ENCODE data around the gene USP53.

DNA sequence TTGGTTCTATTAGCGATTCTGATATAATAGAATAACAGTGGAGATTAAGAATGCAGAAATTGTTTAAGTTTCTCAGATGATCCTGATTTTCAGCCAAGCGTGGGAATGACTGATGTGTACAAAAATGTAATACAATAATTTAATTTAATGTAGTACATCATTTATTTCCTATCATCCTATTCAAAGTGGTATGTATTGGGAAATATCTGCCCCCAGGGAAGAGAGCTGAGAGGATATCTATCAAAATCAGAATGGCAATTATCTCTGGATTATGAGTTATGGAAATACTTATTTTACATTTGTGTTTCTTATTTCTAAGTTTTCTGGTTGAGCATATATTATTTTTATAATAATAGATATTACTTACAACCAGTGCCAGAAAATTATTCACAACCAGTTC is 105.5 kb downstream of the USP53 start:
- TF ChIP-seq POLR2AphosphoS5 (IDR thresholded peaks at IDR 0.05; ENCODE audit: borderline replicate concordance, low read depth, low read length) (no peak), FOXP2 (optimal IDR thresholded peaks at IDR 0.05; ENCODE audit: control extremely low read depth, extremely low read length, insufficient read depth) (no peak)

Measured in SK-N-MC (cell line).